GM12801 (cell line): ENCODE data around the gene PABPN1L.

Experiments
- TF ChIP-seq, protein P1 (sequence below): IDR thresholded peaks from one replicate; pipeline ENCODE4 v1.5.1; 2011; ENCODE audit warnings: control low read depth; ENCODE audit not compliant: insufficient read length; ENCODE audit errors: extremely low read depth

PABPN1L gene

DNA sequence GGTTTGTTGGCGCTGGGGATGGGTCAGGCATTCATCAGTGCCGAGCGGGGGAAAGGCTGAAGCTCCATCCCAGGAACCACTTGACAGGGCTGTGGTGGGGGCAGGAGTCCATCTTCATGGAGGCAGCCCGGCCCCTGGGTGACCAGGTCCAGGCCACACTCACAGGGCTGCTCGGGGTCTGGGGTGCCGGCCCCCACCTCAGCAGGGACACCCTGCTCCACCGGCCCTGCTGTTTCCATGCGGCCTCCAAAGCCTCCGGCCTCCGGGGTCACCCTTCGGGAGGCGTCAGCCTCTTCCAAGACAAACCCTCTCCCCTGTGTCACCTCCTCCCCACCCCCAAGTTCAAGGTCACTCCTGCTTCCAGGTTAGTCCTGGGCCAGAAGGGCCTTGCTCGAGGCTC, 31.8 kb downstream of the PABPN1L start:
- TF ChIP-seq, protein P1, sequence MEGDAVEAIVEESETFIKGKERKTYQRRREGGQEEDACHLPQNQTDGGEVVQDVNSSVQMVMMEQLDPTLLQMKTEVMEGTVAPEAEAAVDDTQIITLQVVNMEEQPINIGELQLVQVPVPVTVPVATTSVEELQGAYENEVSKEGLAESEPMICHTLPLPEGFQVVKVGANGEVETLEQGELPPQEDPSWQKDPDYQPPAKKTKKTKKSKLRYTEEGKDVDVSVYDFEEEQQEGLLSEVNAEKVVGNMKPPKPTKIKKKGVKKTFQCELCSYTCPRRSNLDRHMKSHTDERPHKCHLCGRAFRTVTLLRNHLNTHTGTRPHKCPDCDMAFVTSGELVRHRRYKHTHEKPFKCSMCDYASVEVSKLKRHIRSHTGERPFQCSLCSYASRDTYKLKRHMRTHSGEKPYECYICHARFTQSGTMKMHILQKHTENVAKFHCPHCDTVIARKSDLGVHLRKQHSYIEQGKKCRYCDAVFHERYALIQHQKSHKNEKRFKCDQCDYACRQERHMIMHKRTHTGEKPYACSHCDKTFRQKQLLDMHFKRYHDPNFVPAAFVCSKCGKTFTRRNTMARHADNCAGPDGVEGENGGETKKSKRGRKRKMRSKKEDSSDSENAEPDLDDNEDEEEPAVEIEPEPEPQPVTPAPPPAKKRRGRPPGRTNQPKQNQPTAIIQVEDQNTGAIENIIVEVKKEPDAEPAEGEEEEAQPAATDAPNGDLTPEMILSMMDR: no peak

DNA sequence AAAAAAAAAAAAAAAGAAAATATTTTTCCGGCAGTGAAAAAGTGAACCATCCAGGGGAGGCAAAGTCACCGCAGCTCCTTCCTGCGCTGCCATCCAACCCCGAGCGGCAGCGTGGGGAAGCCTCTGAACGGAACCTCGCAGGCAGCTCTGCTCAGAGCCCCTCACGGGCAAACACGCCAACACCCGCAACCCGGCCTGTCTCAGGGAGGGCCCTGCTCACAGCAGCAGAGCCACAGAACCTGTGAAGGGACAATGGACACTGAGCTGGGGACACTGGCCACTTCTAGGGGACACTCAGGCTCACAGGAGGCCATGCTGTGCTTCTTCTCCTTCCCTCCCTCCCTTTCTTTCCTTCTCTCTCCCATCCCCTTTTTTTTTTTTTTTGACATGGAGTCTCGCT, 33.4 kb downstream of the PABPN1L start:
- TF ChIP-seq, protein P1: no peak

DNA sequence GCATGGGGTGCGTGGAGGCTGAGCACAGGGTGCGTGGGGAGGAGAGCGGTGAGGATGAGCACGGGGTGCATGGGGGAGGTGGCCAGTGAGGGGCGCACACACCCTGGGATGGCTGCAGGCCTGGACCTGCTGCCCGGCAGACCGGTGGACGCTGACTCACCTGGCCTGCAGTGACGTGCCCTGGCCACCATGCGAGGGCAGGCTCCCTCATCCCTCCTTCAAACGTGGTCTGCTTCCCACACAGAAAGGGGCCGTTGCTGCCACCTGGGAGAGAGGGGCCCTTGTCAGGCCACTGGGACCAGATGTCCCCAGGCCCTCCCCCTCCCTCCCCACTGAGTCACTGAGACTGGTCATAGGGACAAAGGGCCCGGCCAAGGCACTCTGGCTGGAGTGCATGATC, 34.6 kb downstream of the PABPN1L start:
- TF ChIP-seq, protein P1: no peak

DNA sequence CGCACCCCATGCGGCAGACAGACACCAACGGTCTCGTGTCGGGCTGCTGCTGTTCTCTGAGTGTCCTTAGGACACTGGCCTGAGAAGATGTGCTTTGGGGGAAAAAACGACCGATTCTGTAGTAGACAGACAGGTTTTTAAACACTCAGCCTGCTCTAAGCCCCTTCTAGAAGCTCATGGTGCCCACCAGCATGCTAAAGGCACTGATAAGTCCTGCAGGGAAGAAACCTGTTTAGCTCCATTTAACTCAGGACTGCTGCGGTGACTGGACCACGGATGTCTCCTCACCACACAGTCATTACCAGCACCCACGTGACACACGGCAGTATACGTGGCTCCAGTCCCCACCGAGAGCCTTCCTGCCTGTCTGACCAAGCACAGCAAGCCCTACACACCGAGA, 35.7 kb downstream of the PABPN1L start:
- TF ChIP-seq, protein P1: no peak

DNA sequence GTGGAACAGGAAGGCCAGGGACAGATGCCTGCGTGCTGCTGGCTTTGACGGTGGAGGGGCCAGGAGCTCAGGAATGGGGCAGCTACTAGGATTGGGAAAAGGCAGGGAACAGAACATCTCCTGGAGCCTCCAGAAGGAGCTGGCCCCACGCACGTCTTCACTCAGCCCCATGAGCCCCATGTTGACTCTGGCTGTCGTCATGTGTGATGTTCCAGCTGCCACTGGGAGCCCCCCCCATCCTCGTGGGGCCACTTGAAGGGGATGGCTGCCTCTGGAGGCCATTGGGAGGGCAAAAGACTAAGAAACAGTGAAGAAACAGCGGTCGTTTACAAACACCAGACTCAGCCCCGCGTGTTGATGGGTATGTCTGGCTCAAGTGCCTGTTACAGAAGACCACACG, 36.2 kb downstream of the PABPN1L start:
- TF ChIP-seq, protein P1: no peak

DNA sequence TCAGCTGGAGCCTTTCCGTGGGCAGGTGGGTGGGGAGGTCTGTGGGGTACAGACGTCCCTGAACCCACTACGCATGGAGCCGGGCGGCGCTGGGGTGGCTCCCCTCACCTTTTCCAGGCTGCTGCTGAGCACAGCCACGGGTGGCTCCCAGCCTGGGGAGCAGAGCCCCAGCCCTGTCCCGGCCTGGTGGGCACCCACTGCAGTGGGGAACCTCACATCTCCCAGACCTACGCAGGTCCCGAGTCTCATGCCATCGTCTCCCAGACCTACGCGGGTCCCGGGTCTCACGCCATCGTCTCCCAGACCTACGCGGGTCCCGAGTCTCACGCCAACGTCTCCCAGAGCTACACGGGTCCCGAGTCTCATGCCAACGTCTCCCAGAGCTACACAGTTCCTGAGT, 37.7 kb downstream of the PABPN1L start:
- TF ChIP-seq, protein P1: no peak

DNA sequence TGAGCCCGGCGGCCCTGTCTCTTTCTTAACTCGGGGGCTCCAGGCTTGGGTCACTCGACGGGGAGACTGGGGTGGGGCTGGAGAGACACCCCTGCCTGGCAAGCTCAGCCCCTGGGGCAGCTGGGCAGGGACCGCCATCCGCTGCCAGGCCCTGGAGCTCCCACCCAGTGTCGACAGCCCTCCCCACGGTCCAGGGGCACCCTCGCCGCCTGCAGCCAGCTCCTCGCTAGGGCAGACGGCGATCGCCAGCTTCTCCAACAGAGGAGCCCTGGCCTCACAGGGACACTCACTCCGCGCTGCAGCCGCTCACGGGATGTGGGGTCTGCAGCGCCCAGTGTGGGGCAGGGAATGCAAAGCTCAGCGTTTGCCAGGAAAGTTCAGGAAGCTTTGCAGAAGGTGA, 38.7 kb downstream of the PABPN1L start:
- TF ChIP-seq, protein P1: no peak
